Measurements from ENCODE around the gene DCTD. TPM values are rescaled to one million over a fixed set of nuclear protein-coding genes. Genes with fewer than 3 reads are reported as not detected.

DCTD gene
- total RNA-seq, 1 donor, result 110 TPM

DNA sequence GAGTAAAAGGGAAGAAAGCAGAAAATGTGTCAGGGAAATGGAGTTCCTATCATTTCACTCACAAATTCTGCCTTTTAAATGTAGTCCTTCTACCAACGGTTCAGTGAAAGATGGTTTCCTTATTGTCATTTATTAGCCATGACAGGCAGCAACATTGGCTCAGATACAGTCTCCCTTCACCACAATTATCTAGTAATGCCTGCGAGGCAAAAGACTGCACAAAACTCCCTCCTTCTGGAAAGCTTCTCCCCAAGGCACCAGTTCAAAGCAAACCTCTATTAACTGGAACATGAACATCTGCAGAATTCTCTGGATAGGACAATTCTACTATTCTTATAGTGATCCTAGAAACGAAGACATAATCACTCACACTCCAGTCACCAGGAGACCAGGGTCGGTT, 28.3 kb downstream of the DCTD start:
- H3K79me2 ChIP-seq (ENCODE audit: insufficient read depth, low read length), result no peaks in the 10 kb centered on the region
- TF ChIP-seq CTCF (IDR thresholded peaks at IDR 0.05; ENCODE audit: extremely low read depth, low read depth, low read length), result no peak

GRCh38 chr4:182886768-182887167, 30.4 kb downstream of the DCTD start:
- H3K27ac ChIP-seq (ENCODE audit: low read depth, low read length), result no peak overlapping the region
- DNase-seq (ENCODE audit: insufficient read length, low spot score, missing footprints), result no peak
- H3K36me3 ChIP-seq (ENCODE audit: insufficient read depth, low read length), result peaks cover 52% of the 10 kb centered on the region
- H2AFZ ChIP-seq (ENCODE audit: low read length), result no peak overlapping the region
- no peaks in the 10 kb centered on the region for H4K20me1 ChIP-seq (ENCODE audit: insufficient read depth, low read length)
- H3K4me2 ChIP-seq (ENCODE audit: insufficient read depth, low read length), result no peak overlapping the region
- H3K4me1 ChIP-seq (ENCODE audit: insufficient read depth, low read length), result no peaks in the 10 kb centered on the region
- H3K4me3 ChIP-seq (ENCODE audit: insufficient read depth, low read length), result no peak overlapping the region
- no peak for TF ChIP-seq CTCF (IDR thresholded peaks at IDR 0.05; ENCODE audit: extremely low read depth, low read depth, low read length)
- H3K27me3 ChIP-seq (ENCODE audit: insufficient read depth, low read length), result no peaks in the 10 kb centered on the region
- no peaks in the 10 kb centered on the region for H3K9me3 ChIP-seq (ENCODE audit: low read depth, low read length)
- H3K79me2 ChIP-seq (ENCODE audit: insufficient read depth, low read length), result no peaks in the 10 kb centered on the region

More for the DNA sequence above, 28.3 kb downstream of the DCTD start:
- H2AFZ ChIP-seq (ENCODE audit: low read length), result no peak overlapping the region
- no peak for DNase-seq (ENCODE audit: insufficient read length, low spot score, missing footprints)
- no peaks in the 10 kb centered on the region for H4K20me1 ChIP-seq (ENCODE audit: insufficient read depth, low read length)
- no peaks in the 10 kb centered on the region for H3K9me3 ChIP-seq (ENCODE audit: low read depth, low read length)
- peaks cover 72% of the 10 kb centered on the region for H3K36me3 ChIP-seq (ENCODE audit: insufficient read depth, low read length)
- H3K27me3 ChIP-seq (ENCODE audit: insufficient read depth, low read length), result no peaks in the 10 kb centered on the region
- H3K27ac ChIP-seq (ENCODE audit: low read depth, low read length), result no peak overlapping the region
- no peak overlapping the region for H3K4me3 ChIP-seq (ENCODE audit: insufficient read depth, low read length)
- no peak overlapping the region for H3K4me2 ChIP-seq (ENCODE audit: insufficient read depth, low read length)
- H3K4me1 ChIP-seq (ENCODE audit: insufficient read depth, low read length), result no peaks in the 10 kb centered on the region

DNA sequence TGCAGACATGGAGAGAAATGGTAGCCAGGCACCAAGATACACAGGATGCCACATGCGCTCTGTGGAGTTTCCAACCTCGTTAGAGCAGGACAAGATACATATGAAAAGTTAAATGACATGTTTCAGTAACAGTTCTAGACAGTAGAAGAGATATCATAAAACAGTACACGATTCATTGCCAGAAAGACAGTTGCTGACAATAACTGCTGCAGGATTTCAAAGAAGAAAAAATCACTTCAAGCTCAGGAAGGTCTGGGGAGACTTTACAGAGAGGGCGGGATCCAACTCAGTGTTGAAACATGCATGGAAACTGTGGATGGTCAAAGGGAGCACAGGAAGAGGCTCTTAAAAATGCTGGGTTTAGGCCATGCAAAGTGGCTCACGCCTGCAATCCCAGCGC, 31.0 kb downstream of the DCTD start:
- Histone ChIP-seq H3K4me3 (ENCODE audit: insufficient read depth, low read length) (no peak overlapping the region), H3K9me3 (ENCODE audit: low read depth, low read length) (no peaks in the 10 kb centered on the region), H3K27me3 (ENCODE audit: insufficient read depth, low read length) (no peaks in the 10 kb centered on the region), H3K79me2 (ENCODE audit: insufficient read depth, low read length) (no peaks in the 10 kb centered on the region), H3K36me3 (ENCODE audit: insufficient read depth, low read length) (peaks cover 47% of the 10 kb centered on the region), H4K20me1 (ENCODE audit: insufficient read depth, low read length) (no peaks in the 10 kb centered on the region), H3K4me1 (ENCODE audit: insufficient read depth, low read length) (no peaks in the 10 kb centered on the region), H3K27ac (ENCODE audit: low read depth, low read length) (no peak overlapping the region), H2AFZ (ENCODE audit: low read length) (no peak overlapping the region), H3K4me2 (ENCODE audit: insufficient read depth, low read length) (no peak overlapping the region)
- DNase-seq (ENCODE audit: insufficient read length, low spot score, missing footprints), result no peak
- no peak for TF ChIP-seq CTCF (IDR thresholded peaks at IDR 0.05; ENCODE audit: extremely low read depth, low read depth, low read length)

GRCh38 chr4:182885738-182886077, 31.5 kb downstream of the DCTD start:
- Histone ChIP-seq H2AFZ (ENCODE audit: low read length) (no peak overlapping the region), H3K27ac (ENCODE audit: low read depth, low read length) (no peak overlapping the region), H3K9me3 (ENCODE audit: low read depth, low read length) (no peaks in the 10 kb centered on the region), H3K4me1 (ENCODE audit: insufficient read depth, low read length) (no peaks in the 10 kb centered on the region), H4K20me1 (ENCODE audit: insufficient read depth, low read length) (no peaks in the 10 kb centered on the region), H3K4me3 (ENCODE audit: insufficient read depth, low read length) (no peak overlapping the region), H3K4me2 (ENCODE audit: insufficient read depth, low read length) (no peak overlapping the region), H3K79me2 (ENCODE audit: insufficient read depth, low read length) (no peaks in the 10 kb centered on the region), H3K36me3 (ENCODE audit: insufficient read depth, low read length) (peaks cover 42% of the 10 kb centered on the region), H3K27me3 (ENCODE audit: insufficient read depth, low read length) (no peaks in the 10 kb centered on the region)
- DNase-seq (ENCODE audit: insufficient read length, low spot score, missing footprints), result no peak
- TF ChIP-seq CTCF (IDR thresholded peaks at IDR 0.05; ENCODE audit: extremely low read depth, low read depth, low read length), result no peak

Data from osteoblast (primary cell).